Activated T-cell treated with anti-CD3 and anti-CD28 coated beads for 1 hour (primary cell): ENCODE data around the gene GDPD3.
"Not testable (repeated sequence)": the region's sequence is repeated elsewhere in the genome, so short reads cannot be mapped to it uniquely, and the experiment has no call there.

Experiments used
- DNase-seq: peaks from one replicate; pipeline ENCODE4 v3.0.0-alpha.2; 2020; ENCODE audit warnings: low read depth

Gene GDPD3

GRCh38 chr16:30113031-30113710 lies at the start of gene GDPD3:
Gene GDPD3, minus strand, starts transcription at chr16:30113537. Its CDS starts 59 bp downstream, at chr16:30113478.
- no peak for DNase-seq

GRCh38 chr16:30157214-30157613 lies 43.9 kb upstream of the GDPD3 start:
- no peak for DNase-seq

DNA sequence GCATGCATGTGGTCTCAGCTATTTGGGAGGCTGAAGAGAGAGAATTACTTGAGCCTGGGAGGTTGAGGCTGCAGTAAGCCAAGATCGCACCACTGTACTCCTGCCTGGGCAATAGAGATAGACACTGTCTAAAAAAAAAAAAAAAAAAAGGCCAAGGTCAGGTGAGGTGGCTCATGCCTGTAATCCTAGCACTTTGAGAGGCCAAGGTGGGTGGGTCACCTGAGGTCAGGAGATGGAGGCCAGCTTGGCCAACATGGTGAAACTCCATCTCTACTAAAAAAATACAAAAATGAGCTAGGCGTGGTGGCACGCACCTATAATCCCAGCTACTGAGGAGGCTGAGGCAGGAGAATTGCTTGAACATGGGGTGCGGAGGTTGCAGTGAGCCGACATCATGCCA lies 41.9 kb upstream of the GDPD3 start:
- no peak for DNase-seq

DNA sequence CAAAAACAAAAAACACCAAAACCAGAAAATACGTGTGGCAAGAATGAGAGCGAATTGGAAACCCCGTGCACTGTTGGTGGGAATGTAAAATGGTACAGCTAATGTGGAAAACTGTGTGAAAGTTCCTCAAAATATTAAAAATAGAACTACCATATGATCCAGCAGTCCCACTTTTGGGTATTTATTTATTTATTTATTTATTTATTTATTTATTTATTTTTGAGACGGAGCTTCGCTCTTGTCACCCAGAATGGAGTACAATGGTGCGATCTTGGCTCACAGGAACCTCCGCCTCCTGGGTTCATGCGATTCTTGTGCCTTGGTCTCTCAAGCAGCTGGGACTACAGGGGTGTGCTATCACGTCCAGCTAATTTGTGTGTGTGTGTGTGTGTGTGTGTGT lies 39.2 kb upstream of the GDPD3 start:
- DNase-seq = no peak

DNA sequence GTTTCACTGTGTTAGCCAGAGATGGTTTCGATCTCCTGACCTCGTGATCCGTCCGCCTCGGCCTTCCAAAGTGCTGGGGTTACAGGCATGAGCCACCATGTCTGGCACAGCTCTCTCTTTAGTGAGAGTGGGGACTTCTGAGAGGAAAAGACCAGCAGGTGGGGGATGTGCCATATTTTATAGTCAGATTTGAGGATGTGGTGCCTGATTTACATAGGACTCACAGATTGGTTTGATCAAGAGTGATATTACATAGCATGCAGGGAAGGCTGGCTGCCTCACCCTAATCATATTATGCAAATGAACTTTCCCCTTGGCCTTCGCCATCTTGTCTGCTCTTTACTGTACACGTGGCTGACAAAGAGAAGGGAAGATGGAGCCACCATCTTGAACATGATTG lies 37.8 kb upstream of the GDPD3 start:
- no peak for DNase-seq

GRCh38 chr16:30149250-30149930 lies 36.1 kb upstream of the GDPD3 start:
- no peak for DNase-seq

DNA sequence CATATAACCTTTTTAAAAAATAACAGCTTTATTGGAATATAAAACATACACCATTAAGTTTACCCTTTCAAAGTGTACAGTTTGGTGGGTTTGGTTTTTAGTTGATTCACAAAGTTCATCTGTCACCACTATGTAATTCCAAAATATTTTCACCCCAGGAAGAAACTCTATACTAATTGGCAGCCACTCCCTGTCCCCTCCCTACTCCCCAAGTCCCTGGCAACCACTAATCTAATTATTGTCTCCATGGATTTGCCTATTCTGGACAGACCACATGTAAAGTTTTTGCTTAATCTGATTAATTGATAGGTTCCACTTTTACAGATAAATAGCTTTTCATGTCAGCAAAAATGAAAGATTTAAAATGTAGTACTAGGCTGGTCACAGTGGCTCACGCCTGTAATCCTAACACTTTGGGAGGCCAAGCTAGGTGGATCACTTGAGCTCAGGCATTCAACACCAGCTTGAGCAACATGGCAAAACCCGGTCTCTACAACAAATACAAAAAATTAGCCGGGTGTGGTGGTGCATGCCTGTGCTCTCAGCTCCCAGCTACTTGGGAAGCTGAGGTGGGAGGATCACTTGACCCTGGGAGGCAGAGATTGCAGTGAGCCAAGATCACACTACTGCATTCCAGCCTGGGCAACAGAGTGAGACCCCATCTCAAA lies 34.6 kb upstream of the GDPD3 start:
- no peak for DNase-seq

DNA sequence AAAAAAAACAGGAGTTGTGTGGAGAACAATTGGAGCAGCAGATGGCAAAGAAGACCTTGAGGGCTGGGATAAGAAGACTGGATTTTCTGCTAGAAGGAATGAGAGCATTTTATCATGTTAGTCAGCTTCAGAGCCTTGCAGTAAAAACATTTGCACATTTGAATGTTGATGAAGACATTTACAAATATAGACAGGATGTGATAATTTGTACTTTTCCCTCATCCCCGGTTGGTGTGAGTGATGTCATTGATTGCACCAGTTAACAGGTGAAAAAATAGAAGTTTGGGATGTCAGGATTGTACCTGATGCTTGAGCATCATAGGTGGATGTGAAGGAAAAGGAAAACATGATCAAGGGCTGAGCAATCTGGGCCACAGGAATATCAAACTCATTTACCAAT lies 32.3 kb upstream of the GDPD3 start:
- DNase-seq = no peak

GRCh38 chr16:30144917-30145316 lies 31.6 kb upstream of the GDPD3 start:
- no peak for DNase-seq

GRCh38 chr16:30144017-30144416 lies 30.7 kb upstream of the GDPD3 start:
- DNase-seq = no peak

DNA sequence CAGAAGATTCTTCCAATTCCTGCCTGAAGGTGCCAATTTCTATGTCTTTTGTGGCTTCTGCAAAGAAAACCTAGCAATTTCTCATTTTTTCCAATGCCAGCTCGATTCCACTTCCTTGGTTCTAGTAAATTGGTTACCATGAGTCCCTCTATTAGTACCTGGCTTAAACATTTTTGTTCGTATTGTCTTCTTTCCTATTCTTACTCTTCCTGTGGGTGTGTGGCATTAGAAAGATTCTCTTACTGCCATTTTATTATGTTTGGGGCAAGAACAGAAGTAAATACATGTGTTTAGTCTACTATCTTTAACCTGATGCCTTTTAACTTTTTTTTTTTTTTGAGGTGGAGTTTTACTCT lies 30.0 kb upstream of the GDPD3 start:
- DNase-seq = no peak

DNA sequence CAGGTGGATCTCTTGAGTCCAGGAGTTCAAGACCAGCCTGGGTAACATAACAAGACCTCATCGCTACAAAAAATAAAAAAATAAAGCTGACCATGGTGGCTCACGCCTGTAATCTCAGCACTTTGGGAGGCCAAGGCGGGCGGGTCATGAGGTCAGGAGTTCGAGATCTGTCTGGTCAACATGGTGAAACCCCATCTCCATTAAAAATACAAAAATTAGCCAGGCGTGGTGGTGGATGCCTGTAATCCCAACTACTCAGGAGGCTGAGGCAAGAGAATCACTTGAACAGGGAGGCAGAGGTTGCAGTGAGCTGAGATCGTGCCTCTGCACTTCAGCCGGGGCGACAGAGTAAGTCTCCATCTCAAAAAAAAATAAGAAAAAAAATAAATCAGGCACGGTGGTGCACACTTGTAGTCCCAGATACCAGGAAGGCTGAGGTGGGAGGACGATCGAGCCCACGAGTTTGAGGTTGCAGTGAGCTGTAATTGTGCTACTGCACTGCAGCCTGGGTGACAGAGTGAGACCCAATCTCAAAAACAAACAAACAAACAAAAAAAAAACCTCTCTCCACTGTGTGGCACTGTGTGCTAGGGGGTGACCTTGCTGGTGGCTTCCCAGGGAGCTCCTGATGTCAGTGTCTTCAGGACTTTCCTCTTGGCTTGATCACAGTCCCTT lies 29.5 kb upstream of the GDPD3 start:
- DNase-seq = no peak

DNA sequence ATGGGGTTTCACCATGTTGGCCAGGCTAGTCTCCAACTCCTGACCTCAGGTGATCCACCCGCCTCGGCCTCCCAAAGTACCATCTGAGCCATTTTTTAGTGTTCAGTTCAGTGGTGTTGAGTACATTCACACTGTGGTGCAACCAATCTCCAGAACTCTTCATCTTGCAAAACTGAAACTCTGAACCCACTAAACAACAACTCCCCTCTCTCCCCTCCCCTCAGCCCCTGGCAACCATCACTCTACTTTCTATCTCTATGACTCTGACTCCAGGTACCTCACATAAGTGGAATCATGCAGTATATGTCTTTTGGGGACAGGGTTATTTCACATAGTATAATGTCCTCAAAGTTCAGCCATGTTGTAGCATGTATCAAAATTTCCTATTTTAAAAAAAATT lies 28.4 kb upstream of the GDPD3 start:
- DNase-seq = no peak

DNA sequence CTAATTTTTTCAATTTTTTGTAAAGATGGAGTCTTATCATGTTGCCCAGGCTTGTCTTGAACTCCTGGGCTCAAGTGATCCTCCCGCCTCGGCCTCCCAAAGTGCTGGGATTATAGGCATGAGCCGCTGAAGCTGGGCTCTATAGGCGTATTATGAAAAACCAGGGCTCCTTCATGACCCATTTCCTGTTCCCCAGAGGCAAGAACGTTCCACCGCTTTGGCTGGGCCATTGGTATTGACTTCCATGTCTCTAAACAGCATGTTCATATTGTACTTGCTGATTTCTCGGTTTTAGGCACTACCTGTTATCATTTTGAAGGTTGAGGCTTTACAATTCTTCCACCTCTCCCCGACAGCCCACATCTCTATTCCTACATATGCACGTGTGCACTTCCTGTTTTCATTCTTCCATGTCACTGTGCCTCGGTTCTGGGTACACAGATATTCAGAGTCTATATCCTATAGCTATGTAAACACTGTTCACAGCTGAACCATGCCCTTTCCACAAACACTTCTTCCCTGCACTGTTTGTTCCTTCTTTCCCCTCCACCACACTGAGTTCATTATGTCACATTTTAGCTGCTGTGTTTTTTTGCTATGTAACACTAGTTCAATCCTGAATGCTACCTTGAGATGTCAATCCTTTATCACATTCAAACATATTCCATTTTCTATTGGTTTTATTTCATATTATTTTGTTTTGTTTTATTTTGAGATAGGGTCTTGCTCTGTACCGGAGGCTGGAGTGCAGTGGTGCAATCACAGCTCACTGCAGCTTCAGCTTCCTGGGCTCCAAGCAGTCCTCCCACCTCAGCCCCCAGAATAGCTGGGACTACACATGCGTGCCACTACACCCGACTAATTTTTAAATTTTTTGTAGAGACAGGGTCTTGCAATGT lies 26.5 kb upstream of the GDPD3 start:
- no peak for DNase-seq

DNA sequence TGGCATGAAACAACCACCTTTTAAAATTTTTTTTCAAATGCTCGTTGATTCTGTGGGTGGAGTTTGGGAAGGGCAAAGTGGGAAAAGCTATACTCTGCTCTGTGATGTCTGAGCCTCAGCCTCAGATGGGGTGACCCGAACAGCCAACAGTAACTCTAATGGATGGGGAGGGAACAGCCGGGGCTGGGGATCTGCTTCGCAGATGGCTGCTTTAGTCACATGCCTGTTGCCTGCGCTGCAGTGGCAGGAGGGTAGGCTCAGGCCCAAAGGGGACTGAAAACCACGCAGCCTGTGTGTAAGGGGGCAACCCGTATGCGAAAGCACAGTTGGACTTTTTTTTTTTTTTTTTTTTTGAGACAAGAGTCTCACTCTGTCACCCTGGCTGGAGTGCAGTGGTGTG lies 24.6 kb upstream of the GDPD3 start:
- no peak for DNase-seq

DNA sequence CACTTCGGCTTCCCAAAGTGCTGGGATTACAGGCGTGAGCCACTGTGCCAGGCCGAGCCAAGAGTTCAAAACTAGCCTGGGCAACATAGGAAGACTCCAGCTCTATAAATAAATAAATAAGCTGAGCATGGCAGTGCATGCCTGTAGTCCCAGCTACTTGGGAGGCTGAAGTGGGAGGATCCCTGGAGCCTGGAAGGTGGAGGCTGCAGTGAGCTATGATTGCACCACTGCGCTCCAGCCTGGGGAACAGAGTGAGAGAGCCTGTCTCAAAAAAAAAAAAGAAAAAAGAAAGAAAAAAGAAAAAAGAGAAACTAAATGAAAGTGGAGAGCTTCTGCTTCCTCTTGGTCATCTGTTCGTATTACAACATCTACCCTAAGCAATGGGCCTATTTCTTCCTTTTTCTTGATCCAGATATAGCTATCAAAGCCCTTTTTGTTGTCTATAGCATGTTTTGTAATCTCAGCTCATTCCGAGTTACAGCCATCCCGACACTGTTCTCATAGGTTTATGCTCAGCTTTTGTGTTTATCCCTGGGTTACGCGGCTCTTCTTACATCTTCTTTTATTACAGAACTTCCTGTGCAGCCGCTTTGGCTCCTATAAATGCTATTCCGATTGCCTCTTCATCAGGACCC lies 23.8 kb upstream of the GDPD3 start:
- DNase-seq = no peak

- DNase-seq = no peak
Measured at GRCh38 chr16:30132591-30132990, 19.3 kb upstream of the GDPD3 start.

DNA sequence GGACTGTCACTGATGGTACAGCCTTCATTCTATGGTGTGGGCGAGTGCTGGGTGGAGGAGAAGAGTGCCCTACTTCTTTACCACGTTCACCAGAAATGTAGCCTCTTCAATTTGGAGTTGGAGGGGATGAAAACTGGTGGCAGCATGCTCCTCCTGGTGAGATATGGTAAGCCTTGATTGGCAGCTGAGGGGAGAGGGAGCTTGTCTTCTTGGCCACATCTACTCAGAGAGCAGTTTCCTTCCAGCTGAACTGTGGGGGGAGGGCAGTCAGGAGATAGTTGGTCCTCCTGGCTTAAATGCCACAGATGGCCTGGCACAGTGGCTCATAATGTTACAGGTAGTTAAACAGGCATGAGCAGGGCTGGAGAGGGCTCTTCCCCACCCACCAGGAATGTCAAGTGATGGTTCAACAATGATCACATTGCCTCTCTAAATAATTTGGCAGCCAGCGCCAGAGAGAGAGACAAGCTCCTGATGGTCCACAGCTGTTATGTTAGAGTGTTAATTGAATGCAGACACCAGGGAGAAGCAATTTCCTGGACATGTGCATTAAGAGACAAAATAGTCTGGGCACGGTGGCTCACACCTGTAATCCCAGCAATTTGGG lies 18.6 kb upstream of the GDPD3 start:
- DNase-seq = no peak

GRCh38 chr16:30127993-30128392 lies 14.7 kb upstream of the GDPD3 start:
- DNase-seq = no peak

- not testable (repeated sequence) for DNase-seq
Measured at GRCh38 chr16:30125690-30126089, 12.4 kb upstream of the GDPD3 start.

DNA sequence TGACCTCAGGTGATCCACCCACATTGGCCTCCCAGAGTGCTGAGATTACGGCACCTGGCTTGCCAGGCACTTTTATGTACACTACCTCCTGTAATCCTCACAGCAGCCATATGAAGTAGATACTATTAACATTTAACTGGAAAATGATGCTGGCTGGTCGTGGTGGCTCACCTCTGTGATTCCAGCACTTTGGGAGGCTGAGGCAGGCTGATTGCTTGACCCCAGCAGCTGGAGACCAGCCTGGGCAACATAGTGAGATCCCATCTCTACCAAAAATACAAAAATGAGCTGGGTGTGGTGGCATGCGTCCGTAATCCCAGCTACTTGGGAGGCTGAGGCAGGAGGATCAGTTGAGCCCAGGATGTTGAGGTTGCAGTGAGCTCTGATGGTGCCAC lies 11.6 kb upstream of the GDPD3 start:
- no peak for DNase-seq
